ENCODE results near the gene H1-8. TPM values are rescaled to one million over a fixed set of nuclear protein-coding genes. Genes with fewer than 3 reads are reported as not detected.

H1-8 gene
- total RNA-seq, 4 donors from 2014 or later, result not detected

DNA sequence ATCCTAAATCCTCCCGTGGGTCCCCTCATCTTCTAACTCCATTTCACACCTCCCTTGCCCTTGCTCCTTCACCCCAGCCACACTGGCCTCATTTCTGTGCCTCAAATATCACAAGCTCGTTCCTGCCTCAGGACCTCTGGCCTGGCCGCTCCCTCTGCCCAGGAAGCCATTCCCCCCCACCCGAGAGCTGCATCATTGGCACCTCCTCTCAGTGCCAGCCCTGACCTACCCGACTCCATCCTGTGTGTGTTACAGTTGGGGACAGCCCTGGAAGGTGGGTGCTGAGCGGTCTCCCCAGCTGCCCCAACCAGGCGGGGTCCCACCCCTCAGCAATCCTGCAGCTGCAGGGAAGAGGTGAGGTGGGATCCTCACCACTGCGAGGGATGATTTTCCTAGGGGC lies 49.0 kb downstream of the H1-8 start:
- in situ Hi-C loops (cut with MboI; ENCODE audit: low sequenced_read_pairs in 4 of 4), result no loop called here
- Histone ChIP-seq H3K27me3 (no peaks in the 10 kb centered on the region), H3K4me3 (peak overlapping the region in 1 of 4 donors; percentile 34), H3K9me3 (no peaks in the 10 kb centered on the region), H3K4me1 (peaks cover 55 to 62% of the 10 kb centered on the region in 2 donors), H3K27ac (peak overlapping the region; percentile 68 to 86 (median 81)), H3K36me3 (no peaks in the 10 kb centered on the region)
- TF ChIP-seq POLR2A (IDR thresholded peaks at IDR 0.05), result no peak
- TF ChIP-seq, protein P1, sequence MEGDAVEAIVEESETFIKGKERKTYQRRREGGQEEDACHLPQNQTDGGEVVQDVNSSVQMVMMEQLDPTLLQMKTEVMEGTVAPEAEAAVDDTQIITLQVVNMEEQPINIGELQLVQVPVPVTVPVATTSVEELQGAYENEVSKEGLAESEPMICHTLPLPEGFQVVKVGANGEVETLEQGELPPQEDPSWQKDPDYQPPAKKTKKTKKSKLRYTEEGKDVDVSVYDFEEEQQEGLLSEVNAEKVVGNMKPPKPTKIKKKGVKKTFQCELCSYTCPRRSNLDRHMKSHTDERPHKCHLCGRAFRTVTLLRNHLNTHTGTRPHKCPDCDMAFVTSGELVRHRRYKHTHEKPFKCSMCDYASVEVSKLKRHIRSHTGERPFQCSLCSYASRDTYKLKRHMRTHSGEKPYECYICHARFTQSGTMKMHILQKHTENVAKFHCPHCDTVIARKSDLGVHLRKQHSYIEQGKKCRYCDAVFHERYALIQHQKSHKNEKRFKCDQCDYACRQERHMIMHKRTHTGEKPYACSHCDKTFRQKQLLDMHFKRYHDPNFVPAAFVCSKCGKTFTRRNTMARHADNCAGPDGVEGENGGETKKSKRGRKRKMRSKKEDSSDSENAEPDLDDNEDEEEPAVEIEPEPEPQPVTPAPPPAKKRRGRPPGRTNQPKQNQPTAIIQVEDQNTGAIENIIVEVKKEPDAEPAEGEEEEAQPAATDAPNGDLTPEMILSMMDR (IDR thresholded peaks at IDR 0.05 in 4 of 5, conservative IDR thresholded peaks at IDR 0.05 in 1 of 5), result no peak
- ATAC-seq, result no peak
- intact Hi-C loops (cut with DNase I; ENCODE audit: low total_unique reads), result loop anchor here (5.0 kb wide), 1 partner anchor 35 kb away; no protein-coding TSS in a partner anchor
- DNase-seq, result no peak

DNA sequence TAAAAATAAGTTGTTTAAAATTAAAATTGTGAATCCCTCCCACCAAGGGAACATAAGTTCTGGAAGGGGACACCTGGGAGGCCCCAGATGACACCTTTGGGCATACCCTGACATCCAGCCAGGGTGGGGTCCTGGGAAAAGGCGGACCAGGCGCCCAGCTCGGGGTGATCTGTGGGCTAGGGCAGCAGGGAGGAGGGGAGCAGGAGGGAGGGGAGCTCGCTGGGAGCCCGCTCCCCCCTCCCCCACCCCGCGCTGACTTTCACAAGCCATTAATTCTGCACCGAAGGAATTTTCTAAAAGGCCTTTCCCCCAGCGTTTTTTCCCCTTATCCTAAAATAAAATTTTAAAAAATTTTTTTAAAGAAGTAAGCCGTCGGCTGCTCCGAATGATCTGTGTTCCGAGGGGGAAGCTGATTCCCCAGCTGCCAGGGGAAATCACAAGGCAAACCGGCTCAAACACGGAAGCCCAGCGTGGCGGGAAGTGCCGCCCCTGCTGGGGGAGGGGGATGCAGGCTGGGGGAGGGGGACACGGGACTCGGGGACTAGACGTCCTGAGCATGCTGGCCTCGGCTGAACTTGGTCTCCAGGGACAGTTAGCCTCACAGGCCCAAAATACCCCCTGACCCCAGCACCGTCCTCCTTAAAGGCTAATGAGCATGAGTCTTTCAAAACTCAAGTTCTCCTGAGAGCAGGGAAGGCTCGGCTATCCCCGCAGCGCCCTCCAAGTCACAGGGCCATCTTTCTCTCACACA lies 49.6 kb downstream of the H1-8 start:
- H3K27me3 ChIP-seq, result no peaks in the 10 kb centered on the region
- H3K9me3 ChIP-seq, result no peaks in the 10 kb centered on the region
- in situ Hi-C loops (cut with MboI; ENCODE audit: low sequenced_read_pairs in 4 of 4) (no loop called here), intact Hi-C loops (cut with DNase I; ENCODE audit: low total_unique reads) (loop anchor here (5.0 kb wide), 1 partner anchor 35 kb away; no protein-coding TSS in a partner anchor)
- peaks cover 60 to 68% of the 10 kb centered on the region in 2 donors for H3K4me1 ChIP-seq
- peak overlapping the region; percentile 17 to 34 (median 26) for H3K4me3 ChIP-seq
- no peaks in the 10 kb centered on the region for H3K36me3 ChIP-seq
- peak; percentile 65 to 68 for DNase-seq
- TF ChIP-seq, protein P1 (IDR thresholded peaks at IDR 0.05 in 4 of 5, conservative IDR thresholded peaks at IDR 0.05 in 1 of 5), result no peak
- TF ChIP-seq POLR2A (IDR thresholded peaks at IDR 0.05), result peak in 1 of 2 donors; percentile 11
- peak overlapping the region; percentile 68 to 86 (median 81) for H3K27ac ChIP-seq
- ATAC-seq, result peak; percentile 10 to 12

DNA sequence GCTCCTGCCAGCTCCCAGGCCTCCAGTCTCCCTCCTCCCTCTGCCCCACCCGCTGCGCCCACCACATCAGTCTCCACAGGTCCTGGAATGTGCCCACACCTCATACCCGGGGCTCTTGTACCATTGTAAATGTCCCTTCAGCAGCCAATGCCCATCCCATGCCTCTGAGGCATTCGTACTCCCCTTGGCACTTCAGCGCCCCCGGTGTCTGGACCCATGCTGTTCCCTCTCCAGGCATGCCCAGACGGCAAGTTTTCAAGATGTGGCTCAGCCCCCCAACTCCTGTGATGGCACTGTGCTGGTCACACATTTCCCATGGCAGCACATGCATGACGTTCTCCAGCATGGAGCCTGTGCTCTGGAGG lies 50.2 kb downstream of the H1-8 start:
- Histone ChIP-seq H3K27me3 (no peaks in the 10 kb centered on the region), H3K27ac (peak overlapping the region; percentile 68 to 86 (median 81)), H3K4me1 (peaks cover 67 to 74% of the 10 kb centered on the region in 2 donors), H3K9me3 (no peaks in the 10 kb centered on the region), H3K36me3 (no peaks in the 10 kb centered on the region), H3K4me3 (peak overlapping the region in 3 of 4 donors; percentile 17 to 34 (median 19))
- ATAC-seq (no peak), DNase-seq (no peak)
- TF ChIP-seq, protein P1 (IDR thresholded peaks at IDR 0.05 in 4 of 5, conservative IDR thresholded peaks at IDR 0.05 in 1 of 5), result no peak
- no peak for TF ChIP-seq POLR2A (IDR thresholded peaks at IDR 0.05)
- intact Hi-C loops (cut with DNase I; ENCODE audit: low total_unique reads), result loop anchor here (5.0 kb wide), 1 partner anchor 36 kb away; no protein-coding TSS in a partner anchor
- in situ Hi-C loops (cut with MboI; ENCODE audit: low sequenced_read_pairs in 4 of 4), result no loop called here

DNA sequence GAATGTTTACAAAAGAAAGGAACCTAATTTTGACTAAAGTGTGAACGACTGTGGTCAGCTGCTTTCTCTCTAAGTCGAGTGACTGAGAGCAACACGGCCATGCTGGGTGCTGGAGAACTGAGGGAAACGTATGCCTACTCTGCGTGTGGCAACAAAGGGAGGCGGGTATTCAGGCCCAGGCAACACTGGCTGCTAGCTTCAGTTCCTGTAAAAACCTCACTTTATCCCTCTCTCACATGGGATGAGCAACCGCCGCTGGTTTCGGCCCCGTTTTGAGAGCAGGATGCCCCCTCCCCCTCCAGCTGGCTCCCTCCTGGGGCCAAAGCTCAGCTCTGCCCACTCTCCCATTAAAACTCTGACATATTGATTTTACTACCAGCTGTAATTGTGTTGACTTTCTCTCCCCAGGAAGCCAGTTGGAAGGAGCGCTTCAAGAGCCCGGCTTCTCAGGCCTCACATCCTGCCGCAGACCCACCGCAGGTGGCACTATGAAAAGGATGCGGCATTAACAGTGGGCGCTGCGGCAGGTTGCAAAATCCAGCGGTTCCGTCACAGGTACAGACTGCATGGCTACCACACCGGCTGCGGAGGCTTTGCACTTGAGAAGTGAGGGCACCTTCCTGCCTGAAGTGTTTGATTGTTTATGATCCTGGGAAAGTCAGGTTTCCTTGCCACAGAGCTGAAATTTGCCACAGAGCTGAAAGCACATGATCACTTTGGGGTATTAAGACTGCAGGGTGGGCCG lies 50.8 kb downstream of the H1-8 start:
- H3K36me3 ChIP-seq, result no peaks in the 10 kb centered on the region
- peak overlapping the region; percentile 68 to 86 (median 81) for H3K27ac ChIP-seq
- intact Hi-C loops (cut with DNase I; ENCODE audit: low total_unique reads), result loop anchor here (5.0 kb wide), 1 partner anchor 36 kb away; no protein-coding TSS in a partner anchor
- ATAC-seq (no peak), DNase-seq (no peak)
- TF ChIP-seq, protein P1 (IDR thresholded peaks at IDR 0.05 in 4 of 5, conservative IDR thresholded peaks at IDR 0.05 in 1 of 5), result no peak
- no peak for TF ChIP-seq POLR2A (IDR thresholded peaks at IDR 0.05)
- H3K4me1 ChIP-seq, result peaks cover 69 to 79% of the 10 kb centered on the region in 2 donors
- no peaks in the 10 kb centered on the region for H3K27me3 ChIP-seq
- in situ Hi-C loops (cut with MboI; ENCODE audit: low sequenced_read_pairs in 4 of 4), result no loop called here
- H3K4me3 ChIP-seq, result peak overlapping the region in 1 of 4 donors; percentile 19
- no peaks in the 10 kb centered on the region for H3K9me3 ChIP-seq

Measured in gastrocnemius medialis (tissue), 4 donors.